Stimulated activated naive CD8-positive, alpha-beta T cell treated with anti-CD3 and anti-CD28 coated beads, Interleukin-15, Interleukin-2, amounts not matched to agents 100 ng/mL and 50 ng/mL, for 24 hours (primary cell): ENCODE results near the gene DPYD.
"Not testable (repeated sequence)": the region's sequence is repeated elsewhere in the genome, so short reads cannot be mapped to it uniquely, and the experiment has no call there.

ENCODE experiments used
- H3K27ac Mint-ChIP-seq: one replicate; pipeline ENCODE4 v1.8.0; 2021; ENCODE audit warnings: mild to moderate bottlenecking, mixed read lengths
- H3K27me3 Mint-ChIP-seq: one replicate; pipeline ENCODE4 v1.8.0; 2021; ENCODE audit warnings: mixed read lengths
- H3K36me3 Mint-ChIP-seq: one replicate; pipeline ENCODE4 v1.8.0; 2021; ENCODE audit warnings: low read depth, mixed read lengths
- H3K4me1 Mint-ChIP-seq: one replicate; pipeline ENCODE4 v1.8.0; 2021; ENCODE audit warnings: low read depth, mixed read lengths
- H3K4me3 Mint-ChIP-seq: one replicate; pipeline ENCODE4 v1.8.0; 2021; ENCODE audit warnings: mild to moderate bottlenecking, mixed read lengths
- H3K9me3 Mint-ChIP-seq: one replicate; pipeline ENCODE4 v1.8.0; 2021; ENCODE audit warnings: mixed read lengths

The DPYD gene

GRCh38 chr1:97247196-97247595 lies 673.6 kb downstream of the DPYD start:
- H3K4me3 Mint-ChIP-seq: no peak overlapping the region
- H3K36me3 Mint-ChIP-seq: peaks cover 11% of the 10 kb centered on the region
- H3K9me3 Mint-ChIP-seq: peaks cover 8% of the 10 kb centered on the region
- H3K4me1 Mint-ChIP-seq: no peaks in the 10 kb centered on the region
- H3K27me3 Mint-ChIP-seq: no peaks in the 10 kb centered on the region
- H3K27ac Mint-ChIP-seq: no peak overlapping the region

GRCh38 chr1:97245682-97246081 lies 675.2 kb downstream of the DPYD start:
- Mint-ChIP-seq H3K4me3 (no peak overlapping the region), H3K4me1 (no peaks in the 10 kb centered on the region), H3K27me3 (no peaks in the 10 kb centered on the region), H3K27ac (no peak overlapping the region), H3K36me3 (peaks cover 8% of the 10 kb centered on the region), H3K9me3 (peaks cover 8% of the 10 kb centered on the region)

- Mint-ChIP-seq H3K36me3 (peaks cover 8% of the 10 kb centered on the region), H3K9me3 (peaks cover 8% of the 10 kb centered on the region), H3K27me3 (no peaks in the 10 kb centered on the region), H3K27ac (no peak overlapping the region), H3K4me3 (no peak overlapping the region), H3K4me1 (no peaks in the 10 kb centered on the region)
These were observed 675.8 kb downstream of the DPYD start for GRCh38 chr1:97245026-97245425.

GRCh38 chr1:97243973-97244560 lies 676.8 kb downstream of the DPYD start:
- Mint-ChIP-seq H3K36me3 (peaks cover 5% of the 10 kb centered on the region), H3K4me3 (no peak overlapping the region), H3K27ac (no peak overlapping the region), H3K9me3 (peaks cover 6% of the 10 kb centered on the region), H3K4me1 (no peaks in the 10 kb centered on the region), H3K27me3 (no peaks in the 10 kb centered on the region)

- no peaks in the 10 kb centered on the region for H3K9me3 Mint-ChIP-seq
- no peak overlapping the region for H3K4me3 Mint-ChIP-seq
- H3K27ac Mint-ChIP-seq: no peak overlapping the region
- no peaks in the 10 kb centered on the region for H3K27me3 Mint-ChIP-seq
- peaks cover 9% of the 10 kb centered on the region for H3K36me3 Mint-ChIP-seq
- H3K4me1 Mint-ChIP-seq: no peaks in the 10 kb centered on the region
These were observed 682.0 kb downstream of the DPYD start for GRCh38 chr1:97238816-97239215.

GRCh38 chr1:97231354-97231753 lies 689.5 kb downstream of the DPYD start:
- not testable (repeated sequence) for H3K27ac Mint-ChIP-seq, H3K9me3 Mint-ChIP-seq, H3K4me3 Mint-ChIP-seq, H3K27me3 Mint-ChIP-seq, H3K4me1 Mint-ChIP-seq
- H3K36me3 Mint-ChIP-seq: peaks cover 52% of the 10 kb centered on the region

- Mint-ChIP-seq H3K4me1 (no peaks in the 10 kb centered on the region), H3K27ac (no peak overlapping the region), H3K4me3 (no peak overlapping the region), H3K27me3 (no peaks in the 10 kb centered on the region), H3K9me3 (no peaks in the 10 kb centered on the region), H3K36me3 (peaks cover 15% of the 10 kb centered on the region)
These were observed 708.2 kb downstream of the DPYD start for GRCh38 chr1:97212671-97213070.

GRCh38 chr1:97210307-97210706 lies 710.5 kb downstream of the DPYD start:
- Mint-ChIP-seq H3K9me3 (no peaks in the 10 kb centered on the region), H3K36me3 (peaks cover 8% of the 10 kb centered on the region), H3K4me3 (no peak overlapping the region), H3K27me3 (no peaks in the 10 kb centered on the region), H3K4me1 (no peaks in the 10 kb centered on the region), H3K27ac (no peak overlapping the region)

GRCh38 chr1:97209381-97209957 lies 711.4 kb downstream of the DPYD start:
- no peak overlapping the region for H3K4me3 Mint-ChIP-seq
- H3K36me3 Mint-ChIP-seq: no peaks in the 10 kb centered on the region
- no peak overlapping the region for H3K27ac Mint-ChIP-seq
- no peaks in the 10 kb centered on the region for H3K4me1 Mint-ChIP-seq
- H3K9me3 Mint-ChIP-seq: no peaks in the 10 kb centered on the region
- H3K27me3 Mint-ChIP-seq: no peaks in the 10 kb centered on the region

- no peaks in the 10 kb centered on the region for H3K9me3 Mint-ChIP-seq
- H3K36me3 Mint-ChIP-seq: no peaks in the 10 kb centered on the region
- no peak overlapping the region for H3K27ac Mint-ChIP-seq
- H3K4me1 Mint-ChIP-seq: no peaks in the 10 kb centered on the region
- H3K4me3 Mint-ChIP-seq: no peak overlapping the region
- H3K27me3 Mint-ChIP-seq: no peaks in the 10 kb centered on the region
These were observed 713.0 kb downstream of the DPYD start for GRCh38 chr1:97207868-97208267.

- no peaks in the 10 kb centered on the region for H3K27me3 Mint-ChIP-seq
- H3K36me3 Mint-ChIP-seq: no peaks in the 10 kb centered on the region
- no peak overlapping the region for H3K27ac Mint-ChIP-seq
- H3K4me1 Mint-ChIP-seq: no peaks in the 10 kb centered on the region
- H3K9me3 Mint-ChIP-seq: no peaks in the 10 kb centered on the region
- H3K4me3 Mint-ChIP-seq: no peak overlapping the region
These were observed 716.4 kb downstream of the DPYD start for GRCh38 chr1:97204468-97204867.

- H3K27me3 Mint-ChIP-seq: no peaks in the 10 kb centered on the region
- H3K36me3 Mint-ChIP-seq: no peaks in the 10 kb centered on the region
- H3K27ac Mint-ChIP-seq: no peak overlapping the region
- H3K9me3 Mint-ChIP-seq: no peaks in the 10 kb centered on the region
- H3K4me3 Mint-ChIP-seq: no peak overlapping the region
- no peaks in the 10 kb centered on the region for H3K4me1 Mint-ChIP-seq
These were observed 718.1 kb downstream of the DPYD start for GRCh38 chr1:97202481-97203380.

- Mint-ChIP-seq H3K27ac (no peak overlapping the region), H3K27me3 (no peaks in the 10 kb centered on the region), H3K36me3 (no peaks in the 10 kb centered on the region), H3K4me1 (no peaks in the 10 kb centered on the region), H3K4me3 (no peak overlapping the region), H3K9me3 (no peaks in the 10 kb centered on the region)
These were observed 719.2 kb downstream of the DPYD start for GRCh38 chr1:97201641-97202040.

GRCh38 chr1:97200595-97200994 lies 720.2 kb downstream of the DPYD start:
- Mint-ChIP-seq H3K4me1 (no peaks in the 10 kb centered on the region), H3K36me3 (no peaks in the 10 kb centered on the region), H3K27me3 (no peaks in the 10 kb centered on the region), H3K27ac (no peak overlapping the region), H3K4me3 (no peak overlapping the region), H3K9me3 (no peaks in the 10 kb centered on the region)

- no peaks in the 10 kb centered on the region for H3K4me1 Mint-ChIP-seq
- no peak overlapping the region for H3K27ac Mint-ChIP-seq
- H3K27me3 Mint-ChIP-seq: no peaks in the 10 kb centered on the region
- peaks cover 14% of the 10 kb centered on the region for H3K36me3 Mint-ChIP-seq
- H3K9me3 Mint-ChIP-seq: no peaks in the 10 kb centered on the region
- H3K4me3 Mint-ChIP-seq: no peak overlapping the region
These were observed 723.9 kb downstream of the DPYD start for GRCh38 chr1:97196825-97197516.
